B cell (primary cell): ENCODE data around the gene ALPK3. TPM values are rescaled to one million over a fixed set of nuclear protein-coding genes. Genes with fewer than 3 reads are reported as not detected.

Source experiments
- ATAC-seq: fragments of 200-7000 bp; cut with Tn5 transposase; one replicate; pipeline ENCODE4 v1.10.0; 2021; ENCODE audit warnings: low read depth, mild to moderate bottlenecking, moderate number of reproducible peaks, moderate library complexity
- CTCF ChIA-PET: fragments of 350-600 bp; sonication (Branson Sonifier 250); formaldehyde crosslinking; loops from one replicate; lab custom pipeline; 2021; ENCODE audit warnings: antibody characterized with exemption, inconsistent platforms; lab: Charles Lee
- POLR2A ChIA-PET: fragments of 350-600 bp; sonication (Branson Sonifier 250); formaldehyde crosslinking; loops from one replicate; lab custom pipeline; 2021; ENCODE audit warnings: antibody characterized with exemption; lab: Charles Lee
- DNase-seq: peaks from one replicate; pipeline ENCODE4 v3.0.0; 2013
- H2AFZ ChIP-seq: 2 replicates; pipeline ENCODE4 v1.6.1; 2012; ENCODE audit warnings: mild to moderate bottlenecking, low read depth, low read length; ENCODE audit not compliant: insufficient read depth, poor library complexity, severe bottlenecking
- H3K27ac ChIP-seq, 2 donors: 1 replicate in 1 of 2; 2 replicates in 1 of 2; pipeline ENCODE4 v1.5.1; 2012 to 2013; ENCODE audit warnings: low read length in 2 of 2, mild to moderate bottlenecking in 2 of 2, moderate library complexity in 1 of 2
- H3K27me3 ChIP-seq, 4 experiments: fragments of 200-600 bp in 1 of 4; sonication (generic) in 1 of 4; replicated peaks in 1 of 4; 1 replicate in 2 of 4; 2 replicates in 2 of 4; pipeline versions ENCODE4 v1.6.1 to v1.7.0; 2013 to 2016; ENCODE audit warnings: low read length in 3 of 4, mild to moderate bottlenecking in 2 of 4, mixed read lengths in 1 of 4, moderate library complexity in 1 of 4; ENCODE audit not compliant: insufficient read depth in 4 of 4, control insufficient read depth in 3 of 4; ENCODE audit errors: control extremely low read depth in 1 of 4
- H3K36me3 ChIP-seq, 2 experiments: replicated peaks in 1 of 2; 1 replicate in 1 of 2; 2 replicates in 1 of 2; pipeline versions ENCODE4 v1.6.1 to v1.7.1; 2013; ENCODE audit warnings: low read length in 1 of 2; ENCODE audit not compliant: insufficient read depth in 2 of 2, control insufficient read depth in 1 of 2; ENCODE audit errors: control extremely low read depth in 1 of 2, extremely low read depth in 1 of 2
- H3K4me1 ChIP-seq, 2 donors: fragments of 200-600 bp in 1 of 2; sonication (generic) in 1 of 2; 1 replicate in 1 of 2; 2 replicates in 1 of 2; pipeline versions ENCODE4 v1.5.1 to v1.6.1; 2013 to 2017; ENCODE audit warnings: low read length in 2 of 2; ENCODE audit not compliant: control insufficient read depth in 2 of 2, insufficient read depth in 2 of 2
- H3K4me2 ChIP-seq: replicated peaks from 2 replicates; pipeline ENCODE3; 2012; ENCODE audit warnings: mild to moderate bottlenecking, low read depth, low read length; ENCODE audit not compliant: poor library complexity, severe bottlenecking
- H3K4me3 ChIP-seq, 5 experiments: fragments of 200-600 bp in 1 of 5; sonication (generic) in 1 of 5; 1 replicate in 3 of 5; 2 replicates in 2 of 5; pipeline versions ENCODE4 v1.5.1 to v1.7.0; 2011 to 2016; ENCODE audit warnings: low read length in 4 of 5, mild to moderate bottlenecking in 4 of 5, low read depth in 2 of 5, control low read depth in 1 of 5, moderate library complexity in 1 of 5; ENCODE audit not compliant: insufficient read depth in 1 of 5; ENCODE audit errors: control extremely low read depth in 1 of 5, extremely low read depth in 1 of 5
- H3K79me2 ChIP-seq: fragments of 200-600 bp; sonication (generic); one replicate; pipeline ENCODE4 v1.6.0; 2016; ENCODE audit warnings: low read length; ENCODE audit not compliant: control insufficient read depth, insufficient read depth
- H3K9ac ChIP-seq: fragments of 200-600 bp; sonication (generic); 2 replicates; pipeline ENCODE4 v1.6.1; 2017; ENCODE audit warnings: mild to moderate bottlenecking, low read length, moderate library complexity
- H3K9me3 ChIP-seq, 3 donors: one replicate each; pipeline versions ENCODE4 v1.6.1 to v1.7.1; 2013; ENCODE audit warnings: low read length in 2 of 3; ENCODE audit not compliant: control insufficient read depth in 2 of 3, insufficient read depth in 1 of 3; ENCODE audit errors: control extremely low read depth in 1 of 3
- H4K20me1 ChIP-seq: 2 replicates; pipeline ENCODE4 v1.6.0; 2012; ENCODE audit warnings: mild to moderate bottlenecking, low read length; ENCODE audit not compliant: insufficient read depth, control insufficient read depth, poor library complexity, severe bottlenecking
- H3K27ac Mint-ChIP-seq: one replicate; pipeline ENCODE4 v1.8.0; 2021; ENCODE audit warnings: mixed read lengths
- H3K27me3 Mint-ChIP-seq: one replicate; pipeline ENCODE4 v1.8.0; 2021; ENCODE audit warnings: mixed read lengths
- H3K4me1 Mint-ChIP-seq: one replicate; pipeline ENCODE4 v1.8.0; 2021; ENCODE audit warnings: mixed read lengths
- H3K4me3 Mint-ChIP-seq: one replicate; pipeline ENCODE4 v1.8.0; 2021; ENCODE audit warnings: mixed read lengths
- H3K9me3 Mint-ChIP-seq: one replicate; pipeline ENCODE4 v1.8.0; 2022; ENCODE audit warnings: mixed read lengths; ENCODE audit not compliant: insufficient read depth
- EZH2 ChIP-seq: IDR thresholded peaks from 2 replicates; pipeline ENCODE4 v1.6.1; 2012; ENCODE audit warnings: borderline replicate concordance, low read depth, mild to moderate bottlenecking, moderate library complexity, low read length; ENCODE audit not compliant: insufficient read depth, poor library complexity, severe bottlenecking
- WGBS: methylation state at CpG from one replicate; pipeline ENCODE4 v1.1.5; 2013; ENCODE audit warnings: missing lambda C conversion rate; ENCODE audit not compliant: insufficient coverage; 5-methylcytosine and 5-hydroxymethylcytosine counted together
- intact Hi-C: fragments of 100-400 bp; cut with micrococcal nuclease; formaldehyde crosslinking; loops from one replicate; pipeline ENCODE4 v1.10.0; 2022
- polyA plus RNA-seq: library from polyadenylated mRNA; depleted of rRNA; stranded (reverse); fragments of >200 nt; gene quantifications from 2 replicates; pipeline ENCODE4 v1.2.3, GENCODE V29; 2012
- total RNA-seq, 2 donors: library from RNA; stranded (reverse); fragments of 120-200 nt in 1 of 2; gene quantifications; 1 replicate in 1 of 2; 2 replicates in 1 of 2; pipeline versions ENCODE4 v1.2.3 to v1.2.4, GENCODE V29; 2013 to 2022
- TF ChIP-seq, protein P1 (sequence below): fragments of 200-600 bp; IDR thresholded peaks from one replicate; pipeline ENCODE4 v1.8.0; 2022; ENCODE audit warnings: antibody characterized with exemption, mild to moderate bottlenecking

Gene ALPK3
- total and polyA plus RNA-seq, 2 donors (not counting 1 experiment from before 2014, with no cell fraction given), result 0.07 to 0.15 TPM

GRCh38 chr15:84793431-84794161, 23.6 kb upstream of the ALPK3 start:
- ChIA-PET CTCF (no interaction called here), POLR2A (no interaction called here)
- Mint-ChIP-seq H3K27ac (no peak overlapping the region), H3K4me1 (peaks cover 8% of the 10 kb centered on the region), H3K9me3 (no peaks in the 10 kb centered on the region), H3K27me3 (no peaks in the 10 kb centered on the region), H3K4me3 (no peak overlapping the region)
- Histone ChIP-seq H3K4me3 (no peak overlapping the region), H3K27me3 (no peaks in the 10 kb centered on the region), H3K27ac (no peak overlapping the region), H3K9me3 (no peaks in the 10 kb centered on the region), H3K79me2 (peaks cover 30% of the 10 kb centered on the region), H2AFZ (no peak overlapping the region), H3K9ac (no peak overlapping the region), H3K36me3 (peaks cover 6 to 69% of the 10 kb centered on the region in 2 experiments), H3K4me1 (peaks cover 0 to 6% of the 10 kb centered on the region in 2 donors), H3K4me2 (no peak overlapping the region), H4K20me1 (peaks cover 45% of the 10 kb centered on the region)
- 100% methylated on average over 2 of the region's 7 CpGs for WGBS
- no peak for ATAC-seq
- intact Hi-C loops, result no loop called here
- TF ChIP-seq, protein P1, sequence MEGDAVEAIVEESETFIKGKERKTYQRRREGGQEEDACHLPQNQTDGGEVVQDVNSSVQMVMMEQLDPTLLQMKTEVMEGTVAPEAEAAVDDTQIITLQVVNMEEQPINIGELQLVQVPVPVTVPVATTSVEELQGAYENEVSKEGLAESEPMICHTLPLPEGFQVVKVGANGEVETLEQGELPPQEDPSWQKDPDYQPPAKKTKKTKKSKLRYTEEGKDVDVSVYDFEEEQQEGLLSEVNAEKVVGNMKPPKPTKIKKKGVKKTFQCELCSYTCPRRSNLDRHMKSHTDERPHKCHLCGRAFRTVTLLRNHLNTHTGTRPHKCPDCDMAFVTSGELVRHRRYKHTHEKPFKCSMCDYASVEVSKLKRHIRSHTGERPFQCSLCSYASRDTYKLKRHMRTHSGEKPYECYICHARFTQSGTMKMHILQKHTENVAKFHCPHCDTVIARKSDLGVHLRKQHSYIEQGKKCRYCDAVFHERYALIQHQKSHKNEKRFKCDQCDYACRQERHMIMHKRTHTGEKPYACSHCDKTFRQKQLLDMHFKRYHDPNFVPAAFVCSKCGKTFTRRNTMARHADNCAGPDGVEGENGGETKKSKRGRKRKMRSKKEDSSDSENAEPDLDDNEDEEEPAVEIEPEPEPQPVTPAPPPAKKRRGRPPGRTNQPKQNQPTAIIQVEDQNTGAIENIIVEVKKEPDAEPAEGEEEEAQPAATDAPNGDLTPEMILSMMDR, result no peak
- no peak for DNase-seq

DNA sequence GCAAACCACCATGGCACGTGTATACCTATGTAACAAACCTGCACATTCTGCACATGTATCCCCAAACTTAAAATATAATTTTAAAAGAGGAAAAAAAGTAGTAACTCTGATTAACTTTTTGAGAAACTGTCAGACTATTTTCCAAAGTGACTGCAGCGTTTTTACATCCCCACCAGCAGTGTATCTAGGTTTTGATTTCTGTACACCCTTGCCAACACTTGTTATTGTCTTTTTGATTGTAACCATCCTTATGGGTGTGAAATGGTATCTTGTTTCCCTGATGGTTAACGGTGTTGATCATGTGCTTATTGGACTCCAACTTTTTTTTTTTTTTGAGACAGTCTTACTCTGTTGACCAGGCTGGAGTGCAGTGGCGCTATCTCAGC, 23.0 kb upstream of the ALPK3 start:
- TF ChIP-seq EZH2, result no peak
- TF ChIP-seq, protein P1, result no peak
- no CpG with 5 or more reads among the region's 4 CpGs for WGBS
- H3K27me3 ChIP-seq, result no peaks in the 10 kb centered on the region

More for the DNA sequence above, 23.0 kb upstream of the ALPK3 start:
- no peak overlapping the region for H3K9ac ChIP-seq
- H3K4me2 ChIP-seq, result no peak overlapping the region
- no peak overlapping the region for H3K4me3 Mint-ChIP-seq
- DNase-seq (no peak), ATAC-seq (no peak)
- POLR2A ChIA-PET, result no interaction called here
- H3K36me3 ChIP-seq, result peaks cover 6 to 74% of the 10 kb centered on the region in 2 experiments
- peaks cover 25% of the 10 kb centered on the region for H3K79me2 ChIP-seq
- peaks cover 43% of the 10 kb centered on the region for H4K20me1 ChIP-seq
- H3K9me3 Mint-ChIP-seq, result no peaks in the 10 kb centered on the region
- no peaks in the 10 kb centered on the region for H3K9me3 ChIP-seq
- no peak overlapping the region for H2AFZ ChIP-seq
- H3K4me1 ChIP-seq, result peaks cover 0 to 6% of the 10 kb centered on the region in 2 donors
- CTCF ChIA-PET, result no interaction called here
- no peak overlapping the region for H3K27ac ChIP-seq
- intact Hi-C loops, result no loop called here
- H3K27me3 Mint-ChIP-seq, result no peaks in the 10 kb centered on the region
- H3K4me3 ChIP-seq, result no peak overlapping the region
- H3K27ac Mint-ChIP-seq, result no peak overlapping the region
- peaks cover 7% of the 10 kb centered on the region for H3K4me1 Mint-ChIP-seq
